MM.1S (cell line): Measurements from ENCODE around the gene CCL13.

ENCODE experiments used
- CTCF ChIP-seq: fragments of 300-600 bp; sonication (generic); IDR thresholded peaks from 2 replicates; pipeline ENCODE4 v1.5.1; 2016; ENCODE audit warnings: antibody characterized with exemption, low read length, mixed read lengths
- EZH2 ChIP-seq: fragments of 300-600 bp; sonication (generic); optimal IDR thresholded peaks from 2 replicates; pipeline ENCODE3; 2017; ENCODE audit warnings: low read depth, mild to moderate bottlenecking, antibody characterized with exemption, low read length, mixed read lengths

- no peak for TF ChIP-seq CTCF
- TF ChIP-seq EZH2, result no peak
Measured at GRCh38 chr17:34400301-34400931, 44.1 kb downstream of the CCL13 start.
